ENCODE results near the gene ZNF282.

The ZNF282 gene

DNA sequence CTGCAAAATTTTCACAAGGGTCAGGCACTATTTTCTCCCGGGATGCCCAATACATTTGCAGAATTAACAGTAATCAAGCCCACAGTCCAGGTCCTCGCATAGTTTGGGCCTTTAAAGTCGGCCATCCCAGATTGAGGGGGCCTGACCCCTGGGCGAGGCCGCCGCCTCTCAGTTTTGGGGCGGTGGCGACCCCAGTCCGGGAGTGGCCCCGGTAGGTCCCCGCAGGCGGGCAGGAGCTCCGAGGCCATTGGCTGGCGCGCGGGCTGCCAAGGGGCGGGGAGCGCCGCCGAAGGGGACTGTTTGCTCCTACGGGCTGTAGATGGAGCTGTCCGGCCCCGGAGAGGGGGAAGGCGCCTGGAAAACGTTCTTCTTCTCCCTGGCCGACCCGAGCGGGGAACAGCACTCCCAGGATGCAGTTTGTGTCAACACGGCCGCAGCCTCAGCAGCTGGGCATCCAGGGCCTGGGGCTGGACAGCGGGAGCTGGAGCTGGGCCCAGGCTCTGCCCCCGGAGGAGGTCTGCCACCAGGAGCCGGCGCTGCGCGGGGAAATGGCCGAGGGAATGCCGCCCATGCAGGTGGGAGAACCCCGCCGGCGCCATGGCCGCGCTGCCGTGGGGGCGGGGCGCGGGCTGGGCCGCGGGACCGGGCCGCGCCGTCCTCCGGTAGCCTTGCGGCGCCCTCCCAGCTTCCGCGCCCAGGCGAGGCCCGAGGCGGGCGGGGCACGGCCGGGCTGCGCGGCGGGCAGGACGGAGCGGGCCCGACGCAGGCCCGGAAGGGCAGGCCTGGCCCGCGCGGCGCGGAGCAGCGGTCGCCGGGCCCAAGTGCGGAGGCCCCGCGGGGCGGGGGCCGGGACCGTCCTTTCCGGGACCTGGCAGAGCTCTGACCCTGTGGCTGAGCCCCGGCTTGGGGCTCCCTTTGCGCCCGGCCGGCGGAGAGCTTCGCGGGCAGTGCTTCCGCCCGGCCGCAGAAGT lies at the start of gene ZNF282:
Gene ZNF282, plus strand, starts transcription at position 367 of the 971 bp plus-strand sequence. Its CDS starts 44 bp downstream, at position 411.
- peak; percentile 82 for DNase-seq

DNA sequence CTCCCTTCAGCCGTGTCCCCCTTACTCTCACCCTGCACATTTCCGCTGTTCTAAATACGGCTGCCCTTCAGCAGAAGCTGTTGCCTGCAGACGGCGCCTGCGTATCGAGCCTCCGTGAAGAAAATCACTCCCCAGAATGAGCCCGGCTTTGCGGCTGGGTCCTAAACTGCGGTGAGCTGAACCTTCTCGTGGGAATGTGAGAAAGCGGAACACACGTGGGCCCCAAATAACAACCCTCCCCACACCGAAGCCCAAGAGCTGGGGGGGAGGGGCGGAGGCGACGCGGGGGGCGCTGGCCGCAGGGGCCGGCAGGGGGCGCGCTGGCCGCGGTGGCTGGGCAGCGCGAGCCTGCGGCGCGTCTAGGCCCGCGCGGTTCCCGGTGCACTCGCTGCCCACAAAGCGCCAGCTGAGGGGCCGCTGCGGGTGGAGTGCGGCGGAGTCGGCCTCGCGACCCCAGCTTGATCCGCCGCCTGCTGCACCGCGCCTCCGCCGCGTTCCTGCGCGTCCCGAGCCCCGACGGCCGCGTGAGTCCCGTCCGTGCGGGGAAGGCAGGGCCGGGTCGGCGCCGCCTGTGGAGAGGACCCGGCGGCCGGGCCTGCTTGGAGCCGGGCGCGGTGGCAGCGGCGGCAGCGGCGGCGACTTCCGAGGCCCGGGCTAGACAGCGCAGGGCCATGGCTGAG lies 48.1 kb upstream of the ZNF282 start, which contains the start of gene ZNF398:
Gene ZNF398, plus strand, starts transcription at position 382 of the 680 bp plus-strand sequence. Its CDS starts 290 bp downstream, at position 672.
- peak; percentile 43 for DNase-seq

DNA sequence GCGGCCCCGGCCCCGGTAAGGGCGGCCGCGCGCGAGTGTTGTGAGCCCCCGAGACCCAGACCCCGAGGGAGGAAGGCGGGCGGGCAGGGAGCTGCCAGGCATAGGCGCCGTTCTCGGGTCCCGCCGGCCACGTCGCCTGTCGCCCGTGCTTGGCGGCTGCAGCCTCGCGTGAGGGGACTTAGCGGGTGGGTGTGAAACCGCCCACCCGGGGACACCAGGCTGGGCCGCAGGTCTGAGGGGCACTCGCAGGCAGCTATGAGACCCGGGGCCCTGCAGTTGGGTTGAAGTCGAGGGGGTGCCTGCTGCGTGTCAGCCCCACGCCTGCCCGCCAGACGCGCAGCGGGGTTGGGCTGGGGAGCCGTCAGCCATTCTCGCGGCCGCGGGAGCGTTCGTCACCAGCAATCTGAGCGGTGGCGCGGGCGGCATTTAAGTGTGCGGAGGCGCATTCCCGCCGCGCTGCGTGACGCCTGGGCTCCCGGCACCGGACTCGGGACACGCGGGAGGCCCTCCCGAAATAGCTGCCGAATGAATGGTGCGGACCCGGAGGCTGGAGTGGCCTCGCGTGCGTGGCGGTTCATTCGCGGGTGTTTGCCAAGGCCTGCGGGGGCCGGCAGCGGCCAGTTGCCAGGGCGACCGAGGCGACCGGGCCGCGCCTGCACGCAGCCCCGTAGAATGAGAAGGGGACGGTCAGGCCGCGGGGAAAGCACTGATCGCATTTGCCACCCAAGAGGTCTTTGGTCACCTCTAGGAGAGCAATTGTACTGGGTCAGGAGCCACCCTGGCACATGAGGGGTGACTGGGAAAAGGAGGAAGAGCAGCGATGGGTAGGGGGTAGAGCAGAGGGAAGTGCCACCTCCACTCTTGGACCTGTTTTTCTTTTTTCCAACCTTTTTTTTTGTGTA lies 47.3 kb upstream of the ZNF282 start:
- DNase-seq = peak; percentile 38

DNA sequence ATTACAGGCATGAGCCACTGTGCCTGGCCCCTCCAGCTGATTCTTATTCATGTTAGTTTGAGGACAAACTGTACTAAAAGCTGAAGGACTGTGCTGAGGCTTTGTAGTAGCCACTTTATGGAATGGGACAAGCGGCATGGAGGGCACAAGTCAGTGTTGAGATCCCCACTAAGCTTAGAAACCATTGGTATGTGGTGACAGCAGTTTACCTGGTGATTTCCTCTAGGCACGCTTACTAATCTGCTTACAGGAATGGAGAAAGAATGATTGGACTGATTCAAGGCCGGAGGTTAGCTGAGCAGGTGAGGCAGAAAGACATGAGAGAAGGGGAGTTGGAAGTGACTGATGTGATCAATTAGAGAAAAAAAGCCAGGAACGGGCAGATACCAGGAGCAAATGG lies 44.4 kb upstream of the ZNF282 start:
- no peak for DNase-seq

DNA sequence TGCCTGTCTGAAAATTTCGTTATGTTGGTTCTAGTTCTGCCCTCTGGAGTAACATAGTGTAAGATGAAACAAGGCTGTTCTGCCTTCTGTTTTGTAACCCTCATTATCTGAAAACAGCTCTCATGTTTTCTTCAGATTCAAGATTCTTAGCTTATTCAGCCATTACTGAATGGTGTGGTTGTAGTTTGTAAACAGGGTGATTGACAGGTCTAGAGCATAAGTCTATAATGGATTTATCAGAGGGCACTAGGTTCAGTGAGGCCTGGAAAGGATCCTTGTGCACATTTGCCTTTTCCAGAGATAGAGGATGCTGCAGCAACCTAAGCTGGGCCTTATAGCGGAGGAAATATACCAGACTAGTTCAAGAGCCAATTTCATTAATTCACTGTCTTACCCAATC lies 42.0 kb upstream of the ZNF282 start:
- DNase-seq = no peak

DNA sequence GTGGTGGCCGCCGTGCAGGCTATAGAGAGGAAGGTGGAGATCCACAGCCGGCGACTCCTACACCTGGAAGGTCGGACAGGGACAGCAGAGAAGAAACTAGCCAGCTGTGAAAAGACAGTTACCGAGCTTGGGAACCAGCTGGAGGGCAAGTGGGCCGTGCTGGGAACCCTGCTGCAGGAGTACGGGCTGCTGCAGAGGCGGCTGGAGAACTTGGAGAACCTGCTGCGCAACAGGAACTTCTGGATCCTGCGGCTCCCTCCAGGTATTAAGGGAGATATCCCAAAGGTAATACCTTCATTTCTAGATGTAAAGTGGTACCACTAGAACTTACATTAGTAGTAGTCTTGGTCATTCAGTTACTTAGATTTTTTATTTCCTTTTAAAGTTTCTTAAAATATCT lies 41.3 kb upstream of the ZNF282 start:
- DNase-seq = no peak

DNA sequence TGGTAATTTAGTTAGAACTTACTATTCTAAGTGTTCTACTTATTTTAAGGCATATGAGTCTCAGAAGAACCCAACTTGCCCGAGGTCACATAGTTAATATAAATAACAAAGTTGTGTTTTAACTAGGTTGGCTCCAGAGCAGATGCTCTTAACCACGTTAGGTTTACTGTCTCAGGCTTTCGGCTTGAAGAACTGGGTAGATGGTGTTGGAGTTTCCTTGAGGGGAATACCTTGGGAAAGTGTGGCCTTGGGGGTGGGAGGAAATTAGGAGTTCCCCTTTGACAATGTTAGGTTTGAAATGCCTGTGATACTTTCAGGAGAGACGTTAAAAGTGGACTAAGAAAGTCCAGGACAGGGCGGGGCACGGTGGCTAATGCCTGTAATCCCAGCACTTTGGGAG lies 38.4 kb upstream of the ZNF282 start:
- DNase-seq = no peak

DNA sequence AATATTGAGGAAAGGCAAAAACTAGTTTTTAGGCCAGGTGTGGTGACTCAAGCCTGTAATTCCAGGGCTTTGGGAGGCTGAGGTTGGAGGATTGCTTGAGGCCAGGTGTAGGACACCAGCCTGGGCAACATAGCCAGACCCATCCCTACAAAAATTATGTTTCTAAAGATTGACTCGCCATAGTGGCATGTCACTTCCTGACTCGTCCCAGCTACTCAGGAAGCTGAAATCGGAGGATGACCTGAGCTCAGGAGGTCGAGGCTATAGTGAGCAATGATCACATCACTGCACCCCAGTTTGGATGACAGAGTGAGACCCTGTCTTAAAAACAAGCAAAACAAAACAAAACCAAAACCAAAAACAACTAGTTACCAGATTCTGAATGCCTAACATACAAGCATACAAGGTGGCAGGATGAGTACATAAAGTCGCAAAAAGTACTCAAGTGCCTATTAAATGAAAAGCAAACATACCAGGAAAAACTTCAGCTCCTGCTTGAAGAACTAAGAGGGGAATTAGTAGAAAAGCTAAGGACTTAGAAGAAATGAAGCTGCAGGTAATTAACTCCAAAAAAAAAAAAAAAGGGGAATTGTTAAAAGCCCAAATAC lies 34.0 kb upstream of the ZNF282 start:
- DNase-seq = no peak

DNA sequence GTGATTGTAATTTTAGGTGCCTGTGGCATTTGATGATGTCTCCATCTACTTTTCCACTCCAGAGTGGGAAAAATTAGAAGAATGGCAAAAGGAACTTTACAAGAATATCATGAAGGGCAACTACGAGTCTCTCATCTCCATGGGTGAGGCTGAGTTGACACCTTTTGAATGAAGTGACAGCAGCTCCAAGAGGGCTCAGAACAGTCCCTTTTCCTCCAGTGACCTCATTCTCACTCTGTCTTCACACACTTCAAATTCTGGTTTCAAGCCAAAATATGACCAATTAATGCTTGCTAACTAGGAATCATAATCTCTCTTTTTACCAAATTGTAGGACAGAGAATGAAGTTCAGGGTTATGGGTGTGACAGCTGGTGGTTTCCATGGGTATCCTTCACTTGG lies 29.2 kb upstream of the ZNF282 start:
- DNase-seq = no peak

DNA sequence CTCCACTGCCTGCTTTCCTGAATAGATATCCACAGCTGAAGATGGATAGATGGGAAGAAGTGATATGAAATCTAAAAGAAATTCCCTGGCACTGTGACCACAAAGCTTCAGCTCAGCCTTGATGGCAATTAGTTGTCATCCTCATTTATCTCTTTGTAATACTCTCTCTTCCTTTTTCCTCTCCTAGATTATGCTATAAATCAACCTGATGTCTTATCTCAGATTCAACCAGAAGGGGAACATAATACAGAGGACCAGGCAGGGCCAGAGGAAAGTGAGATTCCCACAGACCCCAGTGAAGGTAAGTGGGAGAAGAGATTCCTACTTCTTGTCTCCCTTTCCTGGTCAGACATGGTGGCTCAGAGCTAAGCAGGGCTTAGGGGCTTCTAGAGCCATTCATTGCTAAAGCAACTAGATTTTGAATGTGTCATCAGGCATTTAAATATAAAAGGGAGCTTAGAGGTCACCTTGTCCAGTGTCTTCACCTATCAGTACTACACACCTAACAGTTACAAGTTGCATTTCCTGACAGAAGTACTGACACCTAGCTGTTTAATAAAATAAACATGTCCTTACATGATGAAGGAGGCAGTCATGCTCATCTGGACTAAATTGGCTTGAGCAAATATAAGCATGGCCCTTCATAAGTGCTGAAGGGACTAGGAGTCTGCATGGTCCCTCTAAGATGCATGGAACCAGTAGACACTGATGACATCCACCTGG lies 28.6 kb upstream of the ZNF282 start:
- no peak for DNase-seq

DNA sequence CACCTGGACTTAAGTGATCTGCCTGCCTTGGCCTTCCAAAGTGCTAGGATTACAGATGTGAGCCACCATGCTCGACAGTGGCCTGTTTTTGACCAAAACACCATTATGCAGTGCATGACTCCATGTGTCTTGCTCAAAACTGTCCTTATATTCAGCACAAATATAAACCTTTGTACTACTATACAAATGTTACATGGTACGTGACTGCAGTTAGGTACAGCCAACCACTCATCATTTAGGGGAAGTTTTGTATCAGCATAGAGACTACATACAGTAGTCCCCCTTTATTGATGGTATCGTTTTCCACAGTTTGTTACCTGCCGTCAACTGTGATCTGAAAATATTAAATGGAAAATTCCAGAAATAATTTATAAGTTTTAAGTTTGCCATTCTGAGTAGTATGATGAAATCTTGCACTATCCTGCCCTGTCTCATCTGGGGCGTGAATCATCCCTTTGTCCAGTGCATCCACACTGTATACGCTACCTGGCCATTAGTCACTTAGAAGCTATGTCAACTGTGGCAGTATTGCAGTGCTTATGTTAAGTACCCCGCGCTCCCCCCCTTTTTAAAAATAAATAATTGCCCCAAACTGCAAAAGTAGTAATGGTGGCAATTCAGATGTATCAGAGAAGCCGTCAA lies 23.3 kb upstream of the ZNF282 start:
- DNase-seq = no peak

DNA sequence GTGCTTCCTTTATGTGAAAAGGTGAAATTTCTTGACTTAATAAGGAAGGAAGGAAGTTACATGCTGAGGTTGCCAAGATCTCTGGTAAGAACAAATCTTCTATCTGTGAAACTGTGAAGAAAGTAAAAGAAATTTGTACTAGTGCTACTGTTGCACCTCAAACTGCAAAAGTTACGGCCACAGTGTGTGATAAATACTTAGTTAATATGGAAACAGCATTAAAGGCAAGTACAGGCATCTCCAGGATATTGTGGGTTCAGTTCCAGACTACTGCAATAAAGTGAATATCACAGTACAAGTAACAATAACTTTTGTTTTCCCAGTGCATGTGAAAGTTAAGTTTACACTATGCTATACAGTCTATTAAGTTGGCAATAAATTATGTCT lies 22.8 kb upstream of the ZNF282 start:
- DNase-seq = no peak

DNA sequence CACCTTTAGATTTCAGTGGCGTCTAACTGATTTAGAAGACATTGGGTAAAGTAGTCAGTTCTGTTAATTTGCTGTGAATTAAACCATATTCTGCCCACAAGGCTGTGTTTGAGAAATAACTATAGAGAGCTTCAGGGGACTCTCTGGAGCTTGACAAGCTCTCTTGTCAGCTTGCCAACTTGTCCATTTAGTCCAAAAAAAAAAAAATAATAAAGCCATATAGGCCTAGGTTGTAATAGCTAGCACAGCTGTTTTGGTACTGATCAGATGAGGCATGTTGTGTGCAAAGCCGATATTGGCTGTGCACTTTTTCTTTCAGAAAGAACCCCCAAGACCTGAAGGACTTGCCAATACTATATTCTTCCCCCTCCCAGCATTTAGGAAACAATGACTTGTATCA lies 20.2 kb upstream of the ZNF282 start:
- DNase-seq = no peak

DNA sequence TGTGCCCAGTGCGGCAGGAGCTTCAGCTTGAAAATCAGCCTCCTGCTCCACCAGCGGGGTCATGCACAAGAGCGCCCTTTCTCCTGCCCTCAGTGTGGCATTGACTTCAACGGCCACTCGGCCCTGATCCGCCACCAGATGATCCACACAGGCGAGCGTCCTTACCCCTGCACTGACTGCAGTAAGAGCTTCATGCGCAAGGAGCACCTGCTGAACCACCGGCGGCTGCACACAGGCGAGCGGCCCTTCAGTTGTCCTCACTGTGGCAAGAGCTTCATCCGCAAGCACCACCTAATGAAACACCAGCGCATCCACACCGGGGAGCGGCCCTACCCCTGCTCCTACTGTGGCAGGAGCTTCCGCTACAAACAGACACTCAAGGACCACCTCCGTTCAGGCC lies 16.1 kb upstream of the ZNF282 start:
- no peak for DNase-seq

DNA sequence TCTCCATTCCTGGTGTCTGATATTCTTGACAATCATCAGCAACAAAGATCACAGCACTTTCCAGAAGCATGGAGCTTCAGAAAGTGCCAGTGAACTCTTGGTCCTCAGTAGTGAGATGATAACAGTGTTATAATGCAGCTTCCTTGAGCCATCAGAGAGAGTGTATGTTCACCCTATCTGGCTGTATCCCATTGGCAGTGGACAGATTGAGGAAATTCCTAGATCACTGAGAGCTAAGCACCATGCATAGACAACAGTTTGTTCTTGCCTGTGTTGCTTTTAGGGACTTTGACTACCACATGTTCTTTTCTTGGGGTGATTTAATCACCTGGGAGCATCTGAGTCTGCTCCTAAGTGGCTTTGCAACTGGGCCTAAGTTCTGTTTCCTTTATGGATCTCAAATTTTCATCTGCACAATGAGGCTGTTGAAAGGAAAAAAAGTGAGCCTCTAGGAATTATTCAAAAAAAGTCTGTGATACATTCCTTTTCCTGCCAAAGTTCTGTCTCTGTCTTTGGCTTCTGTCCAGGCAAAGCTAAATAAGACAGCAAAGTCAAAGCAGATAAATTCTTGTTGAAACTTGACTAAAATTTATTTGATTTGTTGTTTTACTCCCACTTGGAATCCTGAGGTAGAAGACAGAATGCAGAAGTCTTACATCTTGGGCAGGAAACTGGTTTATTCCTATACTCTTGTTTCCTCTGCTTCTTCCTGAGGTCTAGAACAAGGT lies 14.5 kb upstream of the ZNF282 start:
- no peak for DNase-seq

DNA sequence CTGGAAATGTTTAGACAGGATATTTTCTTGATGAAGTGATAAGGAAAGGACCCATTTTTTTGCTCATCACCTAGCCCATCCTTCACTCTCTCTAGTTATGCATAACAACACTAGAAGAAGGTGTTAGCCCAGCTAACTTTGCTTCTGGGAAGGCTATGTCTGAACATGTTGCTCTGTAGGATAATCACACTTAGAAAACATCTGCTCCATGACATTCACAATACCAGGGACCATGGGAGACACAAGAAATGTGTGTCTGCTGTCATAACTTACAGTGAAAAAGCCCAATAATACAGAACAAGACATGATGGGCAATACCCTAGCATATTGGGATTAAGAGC lies 13.9 kb upstream of the ZNF282 start:
- DNase-seq = no peak

DNA sequence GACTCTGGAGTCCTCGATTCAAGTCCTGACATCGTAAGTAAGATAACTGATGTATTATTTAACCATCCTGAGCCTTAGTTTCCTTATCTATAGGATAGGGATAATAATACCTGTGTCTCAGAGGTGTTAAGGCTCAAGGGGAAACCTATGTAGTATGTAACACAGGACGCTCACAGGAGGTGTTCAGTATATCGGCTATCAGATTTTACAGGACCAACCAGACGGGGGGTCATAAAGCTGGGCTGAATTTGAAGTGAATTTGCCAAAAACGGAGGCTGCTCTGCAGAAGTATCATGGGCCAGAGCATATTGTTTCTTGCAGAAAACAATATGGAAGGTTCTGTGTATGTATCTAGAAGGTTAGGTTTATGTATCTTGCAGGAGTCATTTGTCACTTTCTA lies 11.1 kb upstream of the ZNF282 start:
- no peak for DNase-seq

DNA sequence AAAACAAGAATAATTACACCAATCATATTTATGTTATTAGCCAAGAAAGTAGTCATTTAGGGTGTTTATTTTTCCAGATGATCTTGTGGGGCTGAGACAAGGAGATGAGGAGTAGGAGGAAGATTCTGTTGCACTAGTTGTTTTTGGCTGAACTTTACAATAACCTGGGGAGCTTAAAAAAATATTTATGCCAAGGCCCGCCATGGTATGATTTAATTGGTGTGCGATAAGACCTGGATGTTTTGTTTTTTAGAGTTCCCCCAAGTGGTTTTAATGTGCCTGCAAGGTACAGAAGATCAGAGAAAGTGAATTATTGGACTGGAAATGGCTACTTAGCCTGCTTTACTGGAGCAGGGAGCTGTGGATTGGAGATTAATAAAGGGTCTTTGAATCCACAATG lies 7.1 kb upstream of the ZNF282 start:
- no peak for DNase-seq

DNA sequence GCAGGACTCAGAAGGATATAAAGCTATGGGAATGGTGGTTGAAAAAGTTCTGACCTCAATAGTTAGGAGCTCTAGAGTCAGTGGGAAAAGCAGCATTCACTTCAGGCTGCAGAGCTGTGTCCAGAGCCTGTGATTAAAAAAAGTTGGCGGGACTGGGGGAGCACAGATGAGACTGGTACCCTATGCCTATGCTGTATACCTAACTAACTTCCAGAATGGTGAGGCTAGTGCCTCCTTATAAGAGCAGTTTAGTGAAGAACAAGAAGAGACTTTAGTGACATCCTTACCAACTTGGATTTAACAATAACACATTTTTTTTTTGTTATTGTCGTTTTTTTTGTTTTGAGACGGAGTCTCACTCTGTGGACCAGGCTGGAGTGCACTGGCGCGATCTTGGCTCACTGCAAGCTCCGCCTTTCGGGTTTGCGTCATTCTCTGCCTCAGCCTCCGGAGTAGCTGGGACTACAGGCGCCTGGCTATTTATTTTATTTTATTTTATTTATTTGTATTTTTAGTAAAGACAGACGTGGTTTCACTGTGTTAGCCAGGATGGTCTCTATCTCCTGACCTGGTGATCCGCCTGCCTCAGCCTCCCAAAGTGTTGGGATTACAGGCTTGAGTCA lies 6.6 kb upstream of the ZNF282 start:
- no peak for DNase-seq

DNA sequence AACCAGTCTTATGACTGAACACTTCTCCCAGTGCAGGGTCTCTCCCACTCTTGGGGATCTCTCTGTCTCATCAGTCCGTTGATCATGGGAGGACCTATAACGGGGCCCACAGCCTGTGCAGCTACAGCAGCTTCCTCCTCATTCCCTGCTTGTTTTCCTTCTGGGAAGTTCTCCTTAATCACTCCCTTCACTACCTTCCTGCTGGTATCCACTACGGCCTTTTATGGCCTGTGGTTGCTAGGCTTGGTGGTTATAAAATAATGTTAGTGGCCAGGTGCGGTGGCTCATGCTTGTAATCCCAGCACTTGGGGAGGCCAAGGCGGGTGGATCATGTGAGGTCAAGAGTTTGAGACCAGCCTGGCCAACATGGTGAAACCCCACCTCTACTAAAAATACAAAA lies 3.5 kb upstream of the ZNF282 start:
- DNase-seq = no peak

Data from GOT3 (cell line).